H9 (cell line): ENCODE results near the gene PLXNA4. TPM values are rescaled to one million over a fixed set of nuclear protein-coding genes. Genes with fewer than 3 reads are reported as not detected.

ENCODE experiments used
- DNase-seq: peaks from one replicate; pipeline ENCODE4 v3.0.0-alpha.2; 2017
- H2AFZ ChIP-seq: one replicate; pipeline ENCODE4 v1.6.1; 2013; ENCODE audit warnings: mild to moderate bottlenecking, low read length, control low read depth, moderate library complexity
- H2AK5ac ChIP-seq: 2 replicates; pipeline ENCODE4 v1.6.1; 2013; ENCODE audit warnings: low read length, control low read depth, mixed read lengths; ENCODE audit not compliant: insufficient read length
- H2BK120ac ChIP-seq: one replicate; pipeline ENCODE4 v1.6.1; 2013; ENCODE audit warnings: low read depth, mild to moderate bottlenecking, low read length, control low read depth, inconsistent platforms; ENCODE audit not compliant: poor library complexity, severe bottlenecking
- H2BK12ac ChIP-seq: 2 replicates; pipeline ENCODE4 v1.6.1; 2013; ENCODE audit warnings: low read length, control low read depth, mixed read lengths, low read depth; ENCODE audit not compliant: insufficient read length
- H2BK15ac ChIP-seq: 2 replicates; pipeline ENCODE4 v1.6.1; 2013; ENCODE audit warnings: low read depth, low read length, control low read depth
- H2BK20ac ChIP-seq: one replicate; pipeline ENCODE4 v1.6.1; 2013; ENCODE audit warnings: low read depth, mild to moderate bottlenecking, low read length, control low read depth, inconsistent platforms; ENCODE audit not compliant: poor library complexity, severe bottlenecking
- H2BK5ac ChIP-seq: 2 replicates; pipeline ENCODE4 v1.6.1; 2013; ENCODE audit warnings: low read length, control low read depth, mixed read lengths; ENCODE audit not compliant: insufficient read length
- H3K14ac ChIP-seq: 2 replicates; pipeline ENCODE4 v1.6.1; 2013; ENCODE audit warnings: low read length, control low read depth; ENCODE audit not compliant: insufficient read depth
- H3K18ac ChIP-seq: 2 replicates; pipeline ENCODE4 v1.6.1; 2013; ENCODE audit warnings: low read depth, mild to moderate bottlenecking, mixed read lengths, low read length, control low read depth; ENCODE audit not compliant: insufficient read length
- H3K23ac ChIP-seq: 2 replicates; pipeline ENCODE4 v1.6.1; 2013; ENCODE audit warnings: low read length, control low read depth, mixed read lengths, low read depth; ENCODE audit not compliant: insufficient read length
- H3K23me2 ChIP-seq: 2 replicates; pipeline ENCODE4 v1.6.1; 2013; ENCODE audit warnings: low read depth, mild to moderate bottlenecking, mixed read lengths, low read length, control low read depth; ENCODE audit not compliant: insufficient read length, poor library complexity, severe bottlenecking
- H3K27ac ChIP-seq: 2 replicates; pipeline ENCODE4 v1.5.1; 2013; ENCODE audit warnings: low read length, control low read depth, mixed read lengths, low read depth; ENCODE audit not compliant: insufficient read length
- H3K27me3 ChIP-seq: 2 replicates; pipeline ENCODE4 v1.6.1; 2013; ENCODE audit warnings: low read length, control low read depth, inconsistent platforms; ENCODE audit not compliant: insufficient read depth
- H3K4ac ChIP-seq: 2 replicates; pipeline ENCODE4 v1.6.1; 2013; ENCODE audit warnings: low read depth, mild to moderate bottlenecking, control low read depth, inconsistent platforms, low read length, moderate library complexity
- H3K4me1 ChIP-seq: 2 replicates; pipeline ENCODE4 v1.6.1; 2013; ENCODE audit warnings: low read length, control low read depth, inconsistent platforms; ENCODE audit not compliant: insufficient read depth
- H3K4me2 ChIP-seq: 2 replicates; pipeline ENCODE4 v1.6.1; 2013; ENCODE audit warnings: low read length, control low read depth, mixed read lengths; ENCODE audit not compliant: insufficient read length, insufficient read depth
- H3K56ac ChIP-seq: 2 replicates; pipeline ENCODE4 v1.6.1; 2013; ENCODE audit warnings: low read depth, mild to moderate bottlenecking, mixed read lengths, low read length, control low read depth; ENCODE audit not compliant: insufficient read length
- H3K79me1 ChIP-seq: 2 replicates; pipeline ENCODE4 v1.6.1; 2013; ENCODE audit warnings: low read depth, mild to moderate bottlenecking, moderate library complexity, low read length, control low read depth, inconsistent platforms; ENCODE audit not compliant: insufficient read depth, poor library complexity, severe bottlenecking
- H3K79me2 ChIP-seq: 2 replicates; pipeline ENCODE4 v1.6.1; 2013; ENCODE audit warnings: low read length, control low read depth, inconsistent platforms; ENCODE audit not compliant: insufficient read depth
- H3K9ac ChIP-seq: 2 replicates; pipeline ENCODE4 v1.6.1; 2013; ENCODE audit warnings: low read length, control low read depth, mixed read lengths; ENCODE audit not compliant: insufficient read length; ENCODE audit errors: extremely low read depth
- H3K9me3 ChIP-seq: one replicate; pipeline ENCODE4 v1.6.1; 2013; ENCODE audit warnings: low read depth, low read length, inconsistent platforms; ENCODE audit not compliant: control insufficient read depth
- H3T11ph ChIP-seq: one replicate; pipeline ENCODE4 v1.6.1; 2013; ENCODE audit warnings: mild to moderate bottlenecking, low read length, control low read depth, inconsistent platforms
- H4K20me1 ChIP-seq: one replicate; pipeline ENCODE4 v1.6.1; 2013; ENCODE audit not compliant: control insufficient read depth, insufficient read length, insufficient read depth
- H4K5ac ChIP-seq: 2 replicates; pipeline ENCODE4 v1.6.1; 2013; ENCODE audit warnings: low read depth, mild to moderate bottlenecking, mixed read lengths, low read length, control low read depth; ENCODE audit not compliant: insufficient read length
- H4K8ac ChIP-seq: replicated peaks from 2 replicates; pipeline ENCODE4 v1.6.1; 2013; ENCODE audit warnings: low read length, control low read depth, mixed read lengths, low read depth; ENCODE audit not compliant: insufficient read length
- H4K91ac ChIP-seq: 2 replicates; pipeline ENCODE4 v1.6.1; 2013; ENCODE audit warnings: low read depth, mild to moderate bottlenecking, moderate library complexity, mixed read lengths, low read length, control low read depth; ENCODE audit not compliant: insufficient read length
- H3K27ac Mint-ChIP-seq, 3 experiments: 2 replicates in 2 of 3; 3 replicates in 1 of 3; pipeline ENCODE4 v1.8.0; 2020 to 2021; ENCODE audit warnings: mixed read lengths in 3 of 3, mild to moderate bottlenecking in 1 of 3, moderate library complexity in 1 of 3
- H3K27me3 Mint-ChIP-seq: 2 replicates; pipeline ENCODE4 v1.8.0; 2021; ENCODE audit warnings: low read depth, mild to moderate bottlenecking, moderate library complexity, mixed read lengths
- H3K36me3 Mint-ChIP-seq, 3 experiments: 2 replicates in 2 of 3; 3 replicates in 1 of 3; pipeline ENCODE4 v1.8.0; 2020 to 2021; ENCODE audit warnings: low read depth in 3 of 3, mixed read lengths in 3 of 3; ENCODE audit not compliant: insufficient read depth in 1 of 3
- H3K4me1 Mint-ChIP-seq, 2 experiments: 2 replicates each; pipeline ENCODE4 v1.8.0; 2020; ENCODE audit warnings: mixed read lengths in 2 of 2
- H3K4me3 Mint-ChIP-seq, 2 experiments: 2 replicates in 1 of 2; 3 replicates in 1 of 2; pipeline ENCODE4 v1.8.0; 2020 to 2021; ENCODE audit warnings: mild to moderate bottlenecking in 2 of 2, mixed read lengths in 2 of 2, moderate library complexity in 1 of 2
- H3K9me3 Mint-ChIP-seq, 2 experiments: 2 replicates in 1 of 2; 3 replicates in 1 of 2; pipeline ENCODE4 v1.8.0; 2020; ENCODE audit warnings: mild to moderate bottlenecking in 2 of 2, mixed read lengths in 2 of 2, moderate library complexity in 1 of 2
- WGBS: extraction: QIAGEN DNeasy Blood & Tissue Kit; methylation state at CpG from one replicate; pipeline ENCODE4 v1.1.7; 2013; ENCODE audit warnings: missing lambda C conversion rate, low lambda C conversion rate, mixed read lengths; ENCODE audit not compliant: insufficient read length; ENCODE audit errors: extremely low coverage; 5-methylcytosine and 5-hydroxymethylcytosine counted together
- total RNA-seq: library from RNA; stranded (reverse); gene quantifications from 2 replicates; pipeline ENCODE4 v1.2.1, GENCODE V29; 2021
- TF ChIP-seq, protein P1 (sequence below): fragments of 200-600 bp; sonication (generic); conservative IDR thresholded peaks from 3 replicates; pipeline ENCODE4 v1.8.0; 2021; ENCODE audit warnings: antibody characterized with exemption, mild to moderate bottlenecking

Gene PLXNA4
- total RNA-seq, 1 experiment from 2014 or later, result 0.35 TPM

GRCh38 chr7:132150711-132151110 lies 425.6 kb downstream of the PLXNA4 start:
- H3K4me2 ChIP-seq, result no peak overlapping the region
- H3K9me3 Mint-ChIP-seq, result no peaks in the 10 kb centered on the region
- H3K27me3 Mint-ChIP-seq, result peaks cover 16% of the 10 kb centered on the region
- H3T11ph ChIP-seq, result no peak overlapping the region
- no peak overlapping the region for H2AK5ac ChIP-seq
- no peak overlapping the region for H4K91ac ChIP-seq
- no peaks in the 10 kb centered on the region for H4K20me1 ChIP-seq
- H3K79me1 ChIP-seq, result no peaks in the 10 kb centered on the region
- H3K56ac ChIP-seq, result no peak overlapping the region
- H3K36me3 Mint-ChIP-seq, result peaks cover 0 to 2% (median 0%) of the 10 kb centered on the region in 3 experiments; a peak in 1 of 7 replicates
- H3K4me1 Mint-ChIP-seq, result peaks cover 15 to 16% of the 10 kb centered on the region in 2 experiments
- no peak overlapping the region for H3K18ac ChIP-seq
- no peak overlapping the region for H3K27ac Mint-ChIP-seq
- H2AFZ ChIP-seq, result no peak overlapping the region
- H2BK12ac ChIP-seq, result no peak overlapping the region
- no peak overlapping the region for H3K4me3 Mint-ChIP-seq
- H3K27me3 ChIP-seq, result no peaks in the 10 kb centered on the region
- no peak overlapping the region for H2BK15ac ChIP-seq
- H3K14ac ChIP-seq, result no peak overlapping the region
- H3K4ac ChIP-seq, result no peak overlapping the region
- H3K9me3 ChIP-seq, result no peaks in the 10 kb centered on the region
- no peak overlapping the region for H2BK20ac ChIP-seq
- DNase-seq, result no peak
- no peak overlapping the region for H3K23ac ChIP-seq
- no peak overlapping the region for H3K27ac ChIP-seq
- no peak overlapping the region for H4K5ac ChIP-seq
- H3K9ac ChIP-seq, result no peak overlapping the region
- no peak overlapping the region for H2BK120ac ChIP-seq
- H2BK5ac ChIP-seq, result no peak overlapping the region
- TF ChIP-seq, protein P1, sequence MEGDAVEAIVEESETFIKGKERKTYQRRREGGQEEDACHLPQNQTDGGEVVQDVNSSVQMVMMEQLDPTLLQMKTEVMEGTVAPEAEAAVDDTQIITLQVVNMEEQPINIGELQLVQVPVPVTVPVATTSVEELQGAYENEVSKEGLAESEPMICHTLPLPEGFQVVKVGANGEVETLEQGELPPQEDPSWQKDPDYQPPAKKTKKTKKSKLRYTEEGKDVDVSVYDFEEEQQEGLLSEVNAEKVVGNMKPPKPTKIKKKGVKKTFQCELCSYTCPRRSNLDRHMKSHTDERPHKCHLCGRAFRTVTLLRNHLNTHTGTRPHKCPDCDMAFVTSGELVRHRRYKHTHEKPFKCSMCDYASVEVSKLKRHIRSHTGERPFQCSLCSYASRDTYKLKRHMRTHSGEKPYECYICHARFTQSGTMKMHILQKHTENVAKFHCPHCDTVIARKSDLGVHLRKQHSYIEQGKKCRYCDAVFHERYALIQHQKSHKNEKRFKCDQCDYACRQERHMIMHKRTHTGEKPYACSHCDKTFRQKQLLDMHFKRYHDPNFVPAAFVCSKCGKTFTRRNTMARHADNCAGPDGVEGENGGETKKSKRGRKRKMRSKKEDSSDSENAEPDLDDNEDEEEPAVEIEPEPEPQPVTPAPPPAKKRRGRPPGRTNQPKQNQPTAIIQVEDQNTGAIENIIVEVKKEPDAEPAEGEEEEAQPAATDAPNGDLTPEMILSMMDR, result no peak
- no peak overlapping the region for H4K8ac ChIP-seq
- no peaks in the 10 kb centered on the region for H3K79me2 ChIP-seq
- H3K4me1 ChIP-seq, result no peaks in the 10 kb centered on the region; the same call in 1 of the 2 replicates
- no CpG with 5 or more reads among the region's 2 CpGs for WGBS
- no peaks in the 10 kb centered on the region for H3K23me2 ChIP-seq
